Endodermal cell (in vitro differentiated cells): ENCODE data around the gene DDN. TPM values are rescaled to one million over a fixed set of nuclear protein-coding genes. Genes with fewer than 3 reads are reported as not detected.

Experiments used
- DNase-seq: peaks from one replicate; pipeline ENCODE4 v3.0.0-alpha.2; 2017
- H3K27ac ChIP-seq: 2 replicates; pipeline ENCODE4 v1.5.1; 2013; ENCODE audit warnings: mild to moderate bottlenecking, low read depth, low read length, moderate library complexity
- H3K27me3 ChIP-seq: 2 replicates; pipeline ENCODE4 v1.6.1; 2013; ENCODE audit warnings: mild to moderate bottlenecking, low read length, moderate library complexity; ENCODE audit not compliant: insufficient read depth, control insufficient read depth, poor library complexity, severe bottlenecking
- H3K36me3 ChIP-seq: 2 replicates; pipeline ENCODE4 v1.7.0; 2013; ENCODE audit warnings: mild to moderate bottlenecking, low read length, moderate library complexity; ENCODE audit not compliant: control insufficient read depth, insufficient read depth
- H3K4me1 ChIP-seq: one replicate; pipeline ENCODE4 v1.7.0; 2013; ENCODE audit warnings: low read length; ENCODE audit not compliant: control insufficient read depth, insufficient read depth
- H3K4me3 ChIP-seq: 2 replicates; pipeline ENCODE4 v1.5.1; 2013; ENCODE audit warnings: mild to moderate bottlenecking, low read length, moderate library complexity
- H3K9ac ChIP-seq: 2 replicates; pipeline ENCODE4 v1.6.1; 2013; ENCODE audit warnings: mild to moderate bottlenecking, low read length, moderate library complexity; ENCODE audit not compliant: poor library complexity, severe bottlenecking; ENCODE audit errors: extremely low read depth
- H3K9me3 ChIP-seq: 2 replicates; pipeline ENCODE4 v1.6.1; 2013; ENCODE audit warnings: mild to moderate bottlenecking, low read length, moderate library complexity; ENCODE audit not compliant: control insufficient read depth
- H3K27ac Mint-ChIP-seq: 2 replicates; pipeline ENCODE4 v1.8.0; 2020; ENCODE audit warnings: mixed read lengths
- H3K27me3 Mint-ChIP-seq: 2 replicates; pipeline ENCODE4 v1.8.0; 2021; ENCODE audit warnings: mild to moderate bottlenecking, mixed read lengths; ENCODE audit not compliant: insufficient read depth
- H3K36me3 Mint-ChIP-seq: 2 replicates; pipeline ENCODE4 v1.8.0; 2020; ENCODE audit warnings: low read depth, mixed read lengths
- H3K4me1 Mint-ChIP-seq: 2 replicates; pipeline ENCODE4 v1.8.0; 2020; ENCODE audit warnings: mixed read lengths
- H3K4me3 Mint-ChIP-seq: 2 replicates; pipeline ENCODE4 v1.8.0; 2020; ENCODE audit warnings: mild to moderate bottlenecking, moderate library complexity, mixed read lengths
- H3K9me3 Mint-ChIP-seq: 2 replicates; pipeline ENCODE4 v1.8.0; 2020; ENCODE audit warnings: mild to moderate bottlenecking, mixed read lengths
- WGBS, 2 experiments: methylation state at CpG; one replicate each; pipeline versions ENCODE4 v1.1.5 to v1.1.7; 2013; ENCODE audit warnings: missing lambda C conversion rate in 2 of 2, mixed read lengths in 1 of 2; ENCODE audit not compliant: insufficient coverage in 1 of 2, insufficient read length in 1 of 2; 5-methylcytosine and 5-hydroxymethylcytosine counted together
- total RNA-seq, 2 donors: library from RNA; stranded (reverse); fragmentation: NEBNext Ultra II Directional in 1 of 2; extraction: Animal tissue kit (Norgen Biotek cat#: 25700) in 1 of 2; gene quantifications; 2 replicates in 1 of 2; 3 replicates in 1 of 2; pipeline ENCODE4 v1.2.1, GENCODE V29; 2021
- TF ChIP-seq, protein P1 (sequence below): fragments of 200-600 bp; sonication (generic); conservative IDR thresholded peaks from 2 replicates; pipeline ENCODE4 v1.5.0; 2021; ENCODE audit warnings: antibody characterized with exemption, mild to moderate bottlenecking

DDN gene
- total RNA-seq, 2 donors from 2014 or later, result 0.31 to 0.33 TPM

DNA sequence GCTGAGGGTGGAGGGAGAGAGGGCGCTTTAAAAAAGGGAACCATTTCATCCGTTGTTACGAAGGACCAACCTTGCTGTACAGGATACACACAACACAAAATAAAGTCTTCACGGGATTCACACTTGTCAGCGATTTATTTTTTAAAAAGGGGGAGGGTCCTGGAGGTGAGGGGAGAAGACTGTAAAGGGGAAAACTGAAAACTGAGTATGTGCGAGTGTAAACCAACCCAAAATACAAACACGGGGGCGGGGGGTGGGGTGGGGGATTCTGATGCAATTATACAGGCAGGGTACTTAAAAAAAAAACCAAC lies 19.9 kb upstream of the DDN start:
- H3K4me1 ChIP-seq, result no peaks in the 10 kb centered on the region

GRCh38 chr12:49018261-49019119 lies 19.3 kb upstream of the DDN start, which contains the start of gene PRKAG1:
Gene PRKAG1, minus strand, starts transcription at chr12:49018776. Its CDS starts 36 bp downstream, at chr12:49018740.
- H3K9ac ChIP-seq, result peak within 1 kb of the TSS; percentile 95
- H3K36me3 ChIP-seq, result peaks cover 20% of the 10 kb centered on the region
- H3K27me3 ChIP-seq, result no peaks in the 10 kb centered on the region
- WGBS, 2 experiments, result 1% methylated on average over 21 to 59 of the region's 59 CpGs
- H3K4me3 Mint-ChIP-seq, result peak within 1 kb of the TSS; percentile 86
- peak within 1 kb of the TSS; percentile 87 for H3K4me3 ChIP-seq
- no peaks in the 10 kb centered on the region for H3K4me1 ChIP-seq
- peaks cover 15% of the 10 kb centered on the region for H3K4me1 Mint-ChIP-seq
- peak within 1 kb of the TSS; percentile 96 for H3K27ac Mint-ChIP-seq
- DNase-seq, result peak; percentile 100
- H3K9me3 Mint-ChIP-seq, result no peaks in the 10 kb centered on the region
- H3K36me3 Mint-ChIP-seq, result peaks cover 24% of the 10 kb centered on the region
- TF ChIP-seq, protein P1, sequence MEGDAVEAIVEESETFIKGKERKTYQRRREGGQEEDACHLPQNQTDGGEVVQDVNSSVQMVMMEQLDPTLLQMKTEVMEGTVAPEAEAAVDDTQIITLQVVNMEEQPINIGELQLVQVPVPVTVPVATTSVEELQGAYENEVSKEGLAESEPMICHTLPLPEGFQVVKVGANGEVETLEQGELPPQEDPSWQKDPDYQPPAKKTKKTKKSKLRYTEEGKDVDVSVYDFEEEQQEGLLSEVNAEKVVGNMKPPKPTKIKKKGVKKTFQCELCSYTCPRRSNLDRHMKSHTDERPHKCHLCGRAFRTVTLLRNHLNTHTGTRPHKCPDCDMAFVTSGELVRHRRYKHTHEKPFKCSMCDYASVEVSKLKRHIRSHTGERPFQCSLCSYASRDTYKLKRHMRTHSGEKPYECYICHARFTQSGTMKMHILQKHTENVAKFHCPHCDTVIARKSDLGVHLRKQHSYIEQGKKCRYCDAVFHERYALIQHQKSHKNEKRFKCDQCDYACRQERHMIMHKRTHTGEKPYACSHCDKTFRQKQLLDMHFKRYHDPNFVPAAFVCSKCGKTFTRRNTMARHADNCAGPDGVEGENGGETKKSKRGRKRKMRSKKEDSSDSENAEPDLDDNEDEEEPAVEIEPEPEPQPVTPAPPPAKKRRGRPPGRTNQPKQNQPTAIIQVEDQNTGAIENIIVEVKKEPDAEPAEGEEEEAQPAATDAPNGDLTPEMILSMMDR, result peak; percentile 73
- peak within 1 kb of the TSS; percentile 91 for H3K27ac ChIP-seq
- H3K27me3 Mint-ChIP-seq, result no peaks in the 10 kb centered on the region
- no peaks in the 10 kb centered on the region for H3K9me3 ChIP-seq

More for the DNA sequence above, 19.9 kb upstream of the DDN start:
- peaks cover 15% of the 10 kb centered on the region for H3K4me1 Mint-ChIP-seq
- no peaks in the 10 kb centered on the region for H3K27me3 Mint-ChIP-seq
- peak overlapping the region; percentile 96 for H3K27ac Mint-ChIP-seq
- H3K4me3 Mint-ChIP-seq, result peak overlapping the region; percentile 86
- Histone ChIP-seq H3K9ac (peak overlapping the region; percentile 95), H3K9me3 (no peaks in the 10 kb centered on the region), H3K36me3 (peaks cover 25% of the 10 kb centered on the region), H3K27me3 (no peaks in the 10 kb centered on the region), H3K4me3 (peak overlapping the region; percentile 87), H3K27ac (peak overlapping the region; percentile 91)
- 50% methylated on average over 1 of the region's 8 CpGs; no CpG with 5 or more reads in 1 of the 2 experiments for WGBS, 2 experiments
- peaks cover 26% of the 10 kb centered on the region for H3K36me3 Mint-ChIP-seq
- no peaks in the 10 kb centered on the region for H3K9me3 Mint-ChIP-seq
- TF ChIP-seq, protein P1, result no peak
- DNase-seq, result no peak

DNA sequence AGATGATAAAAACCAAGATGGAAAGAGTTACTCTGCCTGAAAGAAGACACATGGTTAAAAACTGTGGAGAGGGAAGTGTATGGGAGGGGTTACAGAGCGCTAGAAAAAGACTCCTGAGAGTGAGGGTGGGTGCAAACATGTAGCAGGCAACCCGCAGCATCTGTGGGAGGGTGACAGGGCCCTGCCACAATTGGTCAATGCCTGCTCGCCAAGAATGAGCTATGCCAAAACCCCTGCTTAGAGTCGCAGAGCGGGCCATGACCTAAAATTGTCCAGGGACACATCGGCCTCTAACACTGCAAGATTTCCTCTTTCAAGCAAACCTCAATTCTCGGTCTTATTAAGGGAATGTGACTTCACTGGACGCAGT lies 18.7 kb upstream of the DDN start:
- Mint-ChIP-seq H3K36me3 (peaks cover 18% of the 10 kb centered on the region), H3K27me3 (no peaks in the 10 kb centered on the region), H3K27ac (peak overlapping the region; percentile 96), H3K4me1 (peaks cover 15% of the 10 kb centered on the region), H3K4me3 (peak overlapping the region; percentile 86), H3K9me3 (no peaks in the 10 kb centered on the region)
- TF ChIP-seq, protein P1, result no peak
- no peaks in the 10 kb centered on the region for H3K4me1 ChIP-seq
- no peaks in the 10 kb centered on the region for H3K9me3 ChIP-seq
- H3K27me3 ChIP-seq, result no peaks in the 10 kb centered on the region
- H3K27ac ChIP-seq, result peak overlapping the region; percentile 90
- peak overlapping the region; percentile 87 for H3K4me3 ChIP-seq
- H3K9ac ChIP-seq, result peak overlapping the region; percentile 95
- WGBS, 2 experiments, result 18 to 24% methylated on average over 8 of the region's 8 CpGs
- peaks cover 14% of the 10 kb centered on the region for H3K36me3 ChIP-seq
- DNase-seq, result no peak
